Gastrocnemius medialis (tissue), 4 donors: ENCODE measurements around the gene MARK2. TPM values are rescaled to one million over a fixed set of nuclear protein-coding genes. Genes with fewer than 3 reads are reported as not detected.

Experiments
- ATAC-seq, 2 donors: fragments of 150-250 bp; one replicate each; pipeline ENCODE4 v1.9.1; 2016
- DNase-seq, 2 donors: peaks; one replicate each; pipeline ENCODE4 v3.0.0-alpha.2; 2019
- H3K27ac ChIP-seq, 4 donors: fragments of 200-600 bp; sonication (generic); 1 replicate in 1 of 4; 2 replicates in 3 of 4; pipeline ENCODE4 v1.5.1; 2016 to 2018; ENCODE audit warnings: mild to moderate bottlenecking in 2 of 4, moderate library complexity in 1 of 4
- H3K27me3 ChIP-seq, 3 donors: fragments of 200-600 bp; sonication (generic) in 2 of 3; 1 replicate in 1 of 3; 2 replicates in 2 of 3; pipeline versions ENCODE4 v1.5.1 to v1.6.0; 2016 to 2019; ENCODE audit warnings: mild to moderate bottlenecking in 1 of 3, moderate library complexity in 1 of 3
- H3K36me3 ChIP-seq, 2 donors: fragments of 200-600 bp; sonication (generic) in 1 of 2; one replicate each; pipeline ENCODE4 v1.5.1; 2017 to 2018
- H3K4me1 ChIP-seq, 2 donors: fragments of 200-600 bp; sonication (generic) in 1 of 2; one replicate each; pipeline ENCODE4 v1.5.1; 2016 to 2017; ENCODE audit warnings: mild to moderate bottlenecking in 2 of 2
- H3K4me3 ChIP-seq, 4 donors: fragments of 200-600 bp; sonication (generic) in 3 of 4; 1 replicate in 1 of 4; 2 replicates in 3 of 4; pipeline ENCODE4 v1.5.1; 2016 to 2019; ENCODE audit warnings: mild to moderate bottlenecking in 2 of 4
- H3K9me3 ChIP-seq, 3 donors: fragments of 200-600 bp; sonication (generic) in 2 of 3; 1 replicate in 1 of 3; 2 replicates in 2 of 3; pipeline ENCODE4 v1.5.1; 2016 to 2019
- CTCF ChIP-seq, 5 experiments: fragments of 450-650 bp in 3 of 5; fragments of 200-600 bp in 2 of 5; sonication (generic) in 2 of 5; IDR thresholded peaks in 4 of 5; conservative IDR thresholded peaks in 1 of 5; 1 replicate in 4 of 5; 2 replicates in 1 of 5; pipeline ENCODE4 v1.5.1; 2016 to 2019; ENCODE audit warnings: antibody characterized with exemption in 5 of 5, mild to moderate bottlenecking in 3 of 5, moderate library complexity in 3 of 5
- POLR2A ChIP-seq, 2 donors: fragments of 450-650 bp; IDR thresholded peaks; one replicate each; pipeline ENCODE4 v1.6.1; 2017; ENCODE audit warnings: antibody characterized with exemption in 2 of 2, mild to moderate bottlenecking in 2 of 2, moderate library complexity in 2 of 2
- in situ Hi-C, 4 donors: fragments of 200-750 bp; cut with MboI; loops; one replicate each; pipeline versions ENCODE4 v1.15.0 to v1.8.0; 2017; ENCODE audit warnings: low sequenced_read_pairs in 4 of 4
- intact Hi-C: fragments of 100-400 bp; cut with DNase I; formaldehyde crosslinking; loops from one replicate; pipeline ENCODE4 v1.15.1; 2023; ENCODE audit warnings: low total_unique reads
- total RNA-seq, 4 donors: library from RNA; depleted of rRNA; stranded (reverse); fragments of >200 nt; gene quantifications; one replicate each; pipeline versions ENCODE4 v1.1.0 to v1.2.3, GENCODE V29; 2016

MARK2 gene
- total RNA-seq, 4 donors from 2014 or later = 17.8 to 37.2 (median 30.3) TPM

DNA sequence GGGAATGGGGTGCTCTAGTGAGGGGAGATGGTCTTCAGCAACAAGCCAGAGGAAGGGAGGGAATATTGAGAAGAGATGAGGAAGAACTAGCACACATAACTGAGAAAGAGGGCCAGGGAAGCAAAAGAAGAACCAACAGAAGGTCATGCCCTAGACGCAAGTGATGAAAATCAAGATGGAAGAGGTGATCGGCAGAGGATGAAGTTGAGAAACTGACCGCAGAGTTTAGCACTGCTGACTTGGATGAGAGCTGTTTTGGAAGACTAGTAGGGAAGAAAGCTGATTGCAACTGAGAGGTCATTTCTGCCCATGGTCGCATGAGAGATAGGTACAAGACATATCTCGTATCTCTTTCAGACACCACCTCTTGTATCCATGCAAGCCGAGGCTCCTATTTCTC lies 22.7 kb upstream of the MARK2 start:
- H3K4me1 ChIP-seq = peaks cover 9 to 16% of the 10 kb centered on the region in 2 donors
- no peak overlapping the region for H3K27ac ChIP-seq
- in situ Hi-C loops (no loop called here), intact Hi-C loops (no loop called here)
- TF ChIP-seq CTCF (IDR thresholded peaks at IDR 0.05 in 4 of 5, conservative IDR thresholded peaks at IDR 0.05 in 1 of 5) = no peak
- TF ChIP-seq POLR2A (IDR thresholded peaks at IDR 0.05) = no peak
- no peak overlapping the region for H3K4me3 ChIP-seq
- H3K27me3 ChIP-seq = no peaks in the 10 kb centered on the region
- H3K36me3 ChIP-seq = peaks cover 0 to 33% of the 10 kb centered on the region in 2 donors
- H3K9me3 ChIP-seq = no peaks in the 10 kb centered on the region
- ATAC-seq (no peak), DNase-seq (no peak)

DNA sequence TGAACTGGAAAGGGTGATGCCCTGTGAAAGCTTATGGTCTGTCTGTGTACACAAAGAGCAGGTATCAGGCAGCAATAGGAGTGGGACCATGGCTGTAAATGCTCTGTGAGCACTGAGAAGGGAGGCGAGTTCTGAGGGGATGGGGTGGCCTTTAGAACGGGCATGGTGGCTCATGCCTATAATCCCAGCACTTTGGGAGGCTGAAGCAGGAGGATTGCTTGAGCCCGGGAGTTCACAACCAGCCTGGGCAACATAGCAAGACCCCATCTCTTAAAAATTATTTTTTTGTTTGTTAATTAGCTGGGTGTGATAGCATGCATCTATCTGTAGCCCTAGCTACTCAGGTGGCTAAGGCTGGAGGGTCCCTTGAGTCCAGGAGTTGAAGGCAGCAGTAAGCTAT lies 22.2 kb upstream of the MARK2 start:
- intact Hi-C loops = no loop called here

GRCh38 chr11:63817758-63818498 lies 21.0 kb upstream of the MARK2 start:
- TF ChIP-seq POLR2A (IDR thresholded peaks at IDR 0.05) (no peak), CTCF (IDR thresholded peaks at IDR 0.05 in 4 of 5, conservative IDR thresholded peaks at IDR 0.05 in 1 of 5) (no peak)
- intact Hi-C loops (no loop called here), in situ Hi-C loops (no loop called here)
- ATAC-seq (no peak), DNase-seq (no peak)
- Histone ChIP-seq H3K9me3 (no peaks in the 10 kb centered on the region), H3K4me3 (no peak overlapping the region), H3K27me3 (no peaks in the 10 kb centered on the region), H3K36me3 (peaks cover 0 to 50% of the 10 kb centered on the region in 2 donors), H3K27ac (no peak overlapping the region), H3K4me1 (peaks cover 9% of the 10 kb centered on the region in 2 donors)

More for the DNA sequence above, 22.2 kb upstream of the MARK2 start:
- in situ Hi-C loops = no loop called here
- Histone ChIP-seq H3K27me3 (no peaks in the 10 kb centered on the region), H3K27ac (no peak overlapping the region), H3K9me3 (no peaks in the 10 kb centered on the region), H3K4me1 (peaks cover 9 to 16% of the 10 kb centered on the region in 2 donors), H3K36me3 (peaks cover 0 to 38% of the 10 kb centered on the region in 2 donors), H3K4me3 (no peak overlapping the region)
- DNase-seq (no peak), ATAC-seq (no peak)
- TF ChIP-seq CTCF (IDR thresholded peaks at IDR 0.05 in 4 of 5, conservative IDR thresholded peaks at IDR 0.05 in 1 of 5) (no peak), POLR2A (IDR thresholded peaks at IDR 0.05) (no peak)

- H3K36me3 ChIP-seq = peaks cover 0 to 55% of the 10 kb centered on the region in 2 donors
- in situ Hi-C loops (no loop called here), intact Hi-C loops (no loop called here)
- H3K27me3 ChIP-seq = no peaks in the 10 kb centered on the region
- DNase-seq (no peak), ATAC-seq (no peak)
- peaks cover 9% of the 10 kb centered on the region in 2 donors for H3K4me1 ChIP-seq
- H3K4me3 ChIP-seq = no peak overlapping the region
- H3K9me3 ChIP-seq = no peaks in the 10 kb centered on the region
- H3K27ac ChIP-seq = no peak overlapping the region
- TF ChIP-seq CTCF (IDR thresholded peaks at IDR 0.05 in 4 of 5, conservative IDR thresholded peaks at IDR 0.05 in 1 of 5) (no peak), POLR2A (IDR thresholded peaks at IDR 0.05) (no peak)
Measured at GRCh38 chr11:63818609-63819008, 20.3 kb upstream of the MARK2 start.
